HG02973 (cell line): ENCODE data around the gene PANX1.
"Not testable (repeated sequence)": the region's sequence is repeated elsewhere in the genome, so short reads cannot be mapped to it uniquely, and the experiment has no call there.

Experiments used
- ATAC-seq: cut with Tn5 transposase; IDR thresholded peaks from one replicate; pipeline ENCODE4 v1.9.1; 2021; ENCODE audit warnings: moderate library complexity; ENCODE audit not compliant: unreplicated experiment

The PANX1 gene

DNA sequence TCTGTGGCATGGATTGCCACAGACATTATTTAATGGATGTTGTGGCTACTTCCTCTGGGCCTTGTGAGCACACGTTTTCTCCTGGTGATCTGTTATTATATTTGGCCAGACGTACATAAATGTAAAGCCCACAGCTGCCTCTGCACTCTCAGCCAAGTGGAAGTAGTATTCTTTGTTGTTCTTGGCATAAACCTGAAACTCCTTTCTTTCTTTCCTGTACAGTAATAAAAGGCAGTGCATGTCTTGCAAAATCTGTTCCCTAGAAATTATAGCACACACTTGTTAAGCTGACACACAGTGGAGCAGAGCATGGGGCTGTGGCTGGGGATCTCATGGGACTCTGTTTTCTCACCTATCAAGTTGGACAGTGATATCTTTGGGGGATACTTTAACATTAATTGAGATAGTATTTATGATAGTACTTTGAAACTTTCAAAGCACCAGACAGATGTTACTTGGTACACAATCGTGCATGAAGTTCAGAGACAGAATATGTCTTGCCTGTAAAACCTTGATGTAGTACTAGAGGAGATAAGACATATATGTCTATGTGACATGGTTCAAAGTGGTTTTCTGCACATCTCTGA, 20.9 kb downstream of the PANX1 start:
- ATAC-seq = no peak

DNA sequence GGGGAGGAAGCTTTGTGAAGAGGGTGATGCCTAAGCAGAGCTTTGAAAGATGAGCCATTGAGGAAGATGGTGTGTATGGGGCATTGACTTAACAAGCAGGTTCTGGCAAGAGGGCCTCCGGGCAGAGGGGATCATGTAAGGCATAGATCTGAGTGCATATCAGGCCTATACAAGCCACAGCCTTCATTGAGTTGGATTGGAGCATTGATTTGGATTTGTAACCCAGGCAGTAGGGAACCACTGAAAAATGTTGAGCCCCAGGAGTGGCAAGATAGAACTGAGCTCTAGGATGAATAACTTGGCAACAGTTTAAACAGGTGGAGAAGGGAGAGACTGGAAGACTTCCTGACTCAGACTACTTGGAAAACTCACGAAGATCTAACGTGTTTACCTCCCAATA, 21.4 kb downstream of the PANX1 start:
- ATAC-seq = no peak

DNA sequence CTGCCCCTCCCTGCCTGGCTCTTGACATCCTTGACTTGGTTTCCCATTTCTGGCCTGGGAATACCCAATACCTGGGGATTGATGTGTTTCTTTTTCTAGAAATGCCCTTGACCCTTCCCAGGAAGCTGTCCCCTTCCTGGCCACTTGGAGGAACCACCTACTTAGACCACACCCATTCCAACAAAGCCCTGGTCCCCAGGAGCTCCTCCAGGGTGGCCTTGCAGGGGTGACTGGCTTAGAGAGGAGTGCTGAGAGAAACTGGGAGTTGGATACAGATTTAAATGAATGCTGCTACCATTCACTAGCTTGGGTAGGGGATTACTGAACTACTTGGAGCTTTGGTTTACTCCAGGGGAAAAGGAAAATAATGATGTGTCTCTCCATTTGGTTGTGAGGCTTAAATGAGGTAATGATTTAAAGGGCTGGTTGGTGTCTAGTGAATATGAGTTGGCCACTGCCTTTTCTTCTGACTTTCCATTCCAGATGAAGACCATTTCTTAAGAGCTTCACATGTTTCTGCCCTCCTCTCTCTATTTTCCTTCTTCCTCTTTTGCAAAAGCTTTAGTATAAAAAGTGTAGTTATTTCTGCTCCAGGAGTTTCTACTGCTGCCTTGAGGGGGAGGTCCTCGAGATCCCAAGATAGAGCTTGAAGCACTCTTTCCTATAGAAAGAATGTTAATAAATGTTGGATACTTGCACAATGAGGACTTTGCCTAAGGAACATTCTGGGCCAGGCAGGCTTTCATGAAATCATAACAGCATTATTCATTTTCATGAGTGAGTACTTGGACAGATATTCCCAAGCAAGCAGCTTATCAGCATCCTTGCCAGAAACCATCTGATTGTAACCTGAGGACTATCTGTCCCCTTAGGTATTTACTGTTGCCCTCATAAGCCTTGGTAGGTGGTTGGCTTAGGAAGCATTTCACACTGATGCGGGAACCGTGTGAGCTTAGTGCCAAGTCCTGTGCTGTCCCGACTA, 22.4 kb downstream of the PANX1 start:
- no peak for ATAC-seq

DNA sequence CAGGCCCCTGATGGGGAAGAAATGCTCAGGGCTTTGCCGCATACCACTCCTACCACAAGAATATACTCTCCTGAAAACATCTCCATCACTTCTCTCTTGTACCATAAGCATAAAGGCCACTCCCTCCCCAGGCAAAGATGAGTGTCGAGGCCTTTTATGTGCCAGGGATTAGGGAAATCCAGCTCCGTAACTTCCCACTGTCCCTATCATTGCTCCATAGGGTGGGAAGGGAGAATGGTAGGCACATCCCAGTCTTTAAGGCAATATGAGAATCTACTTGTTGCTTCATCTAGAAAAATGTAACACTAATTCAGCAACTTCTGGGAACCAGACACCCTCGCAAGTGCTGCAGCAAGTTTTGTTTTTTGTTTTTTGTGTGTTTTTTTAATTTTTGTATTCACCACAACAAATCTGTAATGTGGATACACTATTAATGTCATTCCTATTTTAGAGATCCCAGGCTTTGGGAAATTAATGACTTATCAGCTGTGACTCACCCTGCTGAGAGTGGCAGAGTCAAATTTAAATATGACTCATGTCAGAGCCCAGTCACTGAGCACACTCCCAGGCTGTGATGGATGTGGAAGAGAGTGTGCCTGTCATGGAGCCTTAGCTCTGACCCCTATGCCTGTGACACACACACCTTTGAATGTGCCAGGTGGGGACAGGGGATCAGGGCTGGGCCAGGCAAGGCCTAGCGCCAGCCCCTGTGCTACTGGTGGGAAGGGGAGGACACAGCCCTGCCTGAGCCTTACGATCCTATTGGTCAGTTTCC, 23.4 kb downstream of the PANX1 start:
- no peak for ATAC-seq

DNA sequence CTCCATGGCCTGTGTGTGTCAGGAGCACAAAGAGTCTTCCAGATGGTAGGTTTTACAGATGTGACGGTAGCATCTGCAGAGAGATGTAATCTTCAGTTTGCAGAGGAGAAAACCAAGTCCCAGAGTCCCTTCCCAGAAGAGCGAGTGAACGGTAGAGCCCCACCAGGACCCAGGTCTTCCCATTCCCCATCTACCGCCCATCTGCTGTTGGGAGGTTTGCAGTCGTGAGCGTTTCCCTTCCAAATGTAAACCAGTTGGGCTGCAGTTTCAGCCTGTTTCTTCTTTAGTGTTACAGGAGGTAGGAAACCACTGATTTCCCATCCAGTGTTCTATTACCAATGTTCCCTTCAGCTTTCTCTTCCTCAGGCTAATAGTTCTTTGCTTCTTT, 24.0 kb downstream of the PANX1 start:
- ATAC-seq = no peak

DNA sequence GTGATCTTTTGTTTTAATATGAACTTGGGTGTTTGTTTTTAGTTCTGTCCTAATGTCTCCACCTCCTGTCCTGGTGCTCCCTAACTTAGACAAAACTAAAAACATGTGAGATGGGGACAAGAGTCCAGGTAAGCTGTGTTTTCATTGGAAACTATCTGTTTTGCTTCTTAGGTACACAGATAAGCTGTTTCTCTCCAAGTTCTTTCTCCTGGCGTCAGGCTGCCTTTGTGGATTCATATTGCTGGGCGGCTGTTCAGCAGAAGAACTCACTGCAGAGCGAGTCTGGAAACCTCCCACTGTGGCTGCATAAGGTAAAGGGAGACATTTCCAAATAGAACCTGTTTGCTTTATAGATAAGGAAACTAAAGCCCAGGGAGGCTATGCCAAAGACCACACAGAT, 24.7 kb downstream of the PANX1 start:
- no peak for ATAC-seq

DNA sequence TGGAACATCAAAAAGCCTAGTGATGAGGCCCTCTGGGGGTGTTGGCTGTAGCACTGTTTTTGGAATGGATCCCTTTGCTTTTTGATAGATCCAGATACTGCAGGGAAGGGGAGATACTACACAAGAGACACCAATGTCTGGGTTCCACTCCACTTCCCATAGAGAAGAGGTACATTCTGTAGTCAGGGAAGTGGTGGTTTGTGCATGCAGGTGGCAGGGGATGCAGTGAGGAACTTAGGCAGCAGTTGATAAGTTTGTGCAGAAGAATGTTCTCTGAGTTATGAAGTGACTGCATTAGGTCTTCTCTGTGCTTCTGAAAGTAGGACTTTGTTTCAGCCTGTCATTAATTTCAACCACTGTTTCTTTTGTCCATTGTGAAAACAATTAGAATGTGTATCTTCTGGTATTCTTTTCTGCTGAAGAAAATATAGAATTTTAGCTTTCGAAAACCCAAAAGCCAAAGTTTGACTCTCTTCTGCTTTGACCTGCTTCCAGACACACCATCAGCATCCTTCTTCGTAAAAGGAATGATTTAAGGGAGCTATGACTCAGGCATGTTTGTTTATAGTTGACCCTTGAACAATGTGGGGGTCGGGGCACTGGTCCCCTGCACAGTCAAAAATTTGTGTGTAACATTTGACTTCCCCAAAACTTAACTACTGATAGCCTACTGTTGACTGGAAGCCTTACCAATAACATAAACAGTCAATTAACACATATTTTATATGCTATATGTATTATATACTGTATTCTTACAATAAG, 25.6 kb downstream of the PANX1 start:
- no peak for ATAC-seq

DNA sequence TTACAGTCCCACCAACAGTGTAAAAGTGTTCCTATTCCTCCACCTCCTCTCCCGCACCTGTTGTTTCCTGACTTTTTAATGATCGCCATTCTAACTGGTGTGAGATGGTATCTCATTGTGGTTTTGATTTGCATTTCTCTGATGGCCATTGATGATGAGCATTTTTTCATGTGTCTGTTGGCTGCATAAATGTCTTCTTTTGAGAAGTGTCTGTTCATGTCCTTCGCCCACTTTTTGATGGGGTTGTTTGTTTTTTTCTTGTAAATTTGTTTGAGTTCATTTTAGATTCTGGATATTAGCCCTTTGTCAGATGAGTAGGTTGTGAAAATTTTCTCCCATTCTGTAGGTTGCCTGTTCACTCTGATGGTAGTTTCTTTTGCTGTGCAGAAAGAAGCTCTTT, 28.7 kb downstream of the PANX1 start:
- ATAC-seq = not testable (repeated sequence)

DNA sequence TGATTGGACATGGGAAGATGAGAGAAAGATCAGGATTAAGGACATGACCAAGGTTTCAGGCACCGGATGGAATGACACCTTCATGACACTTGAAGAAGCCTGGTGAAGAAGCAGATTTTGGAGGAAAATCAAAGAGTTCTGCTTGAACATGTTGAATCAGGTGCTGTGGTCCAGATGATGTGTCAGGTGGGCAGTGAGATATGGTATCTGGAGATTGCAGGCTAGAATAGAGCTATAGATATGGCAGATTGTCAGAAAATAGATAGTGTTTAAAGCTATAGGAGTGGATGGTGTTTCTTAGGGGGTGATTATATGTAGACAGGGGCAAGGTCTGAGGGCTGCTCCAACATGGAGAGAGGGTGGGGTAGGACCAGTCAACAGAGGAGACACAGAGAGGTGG, 40.2 kb downstream of the PANX1 start:
- no peak for ATAC-seq

DNA sequence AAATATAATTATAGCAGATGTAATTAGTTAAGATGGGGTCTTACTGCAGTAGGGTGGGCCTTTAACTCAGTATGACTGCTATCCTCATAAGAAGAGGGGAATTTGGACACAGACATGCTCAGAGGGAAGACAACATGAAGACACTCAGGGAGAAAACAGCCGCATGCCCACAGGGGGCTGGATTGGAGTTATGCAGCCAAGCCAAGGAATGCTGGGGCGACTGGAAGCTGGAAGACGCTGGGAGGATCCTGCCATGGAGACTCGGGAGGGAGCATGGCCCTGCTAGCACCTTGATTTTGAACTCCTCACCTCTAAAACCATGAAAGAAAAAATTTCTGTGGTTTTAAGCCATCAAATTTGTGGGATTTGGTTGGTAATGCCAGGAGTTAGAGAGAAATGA, 40.9 kb downstream of the PANX1 start:
- no peak for ATAC-seq

DNA sequence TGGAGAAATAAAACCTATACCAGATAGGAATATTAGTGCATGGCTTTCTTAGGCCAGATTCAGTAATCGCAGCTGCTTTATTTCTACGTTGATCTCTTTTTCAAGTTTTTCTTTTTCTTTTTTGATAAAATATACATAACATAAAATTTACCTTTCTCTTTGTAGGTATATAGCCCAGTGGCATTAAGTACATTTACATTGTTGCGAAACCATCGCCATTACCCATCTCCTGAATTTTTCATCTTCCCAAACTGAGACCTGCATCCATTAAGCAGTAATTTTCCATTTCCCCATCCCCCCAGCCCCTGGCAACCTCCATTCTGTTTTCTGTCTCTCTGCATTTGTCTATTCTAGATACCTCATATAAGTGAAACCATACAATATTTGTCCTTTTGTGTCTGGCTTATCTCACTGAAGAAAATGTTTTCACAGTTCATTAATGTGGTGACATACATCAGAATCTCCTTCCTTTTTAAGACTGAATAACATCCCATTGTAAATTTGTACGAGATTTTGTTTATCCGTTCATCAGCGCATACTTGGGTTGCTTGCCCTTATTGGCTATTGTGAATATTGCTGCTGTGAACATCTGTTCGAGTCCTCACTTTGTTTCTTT, 41.4 kb downstream of the PANX1 start:
- ATAC-seq = no peak

DNA sequence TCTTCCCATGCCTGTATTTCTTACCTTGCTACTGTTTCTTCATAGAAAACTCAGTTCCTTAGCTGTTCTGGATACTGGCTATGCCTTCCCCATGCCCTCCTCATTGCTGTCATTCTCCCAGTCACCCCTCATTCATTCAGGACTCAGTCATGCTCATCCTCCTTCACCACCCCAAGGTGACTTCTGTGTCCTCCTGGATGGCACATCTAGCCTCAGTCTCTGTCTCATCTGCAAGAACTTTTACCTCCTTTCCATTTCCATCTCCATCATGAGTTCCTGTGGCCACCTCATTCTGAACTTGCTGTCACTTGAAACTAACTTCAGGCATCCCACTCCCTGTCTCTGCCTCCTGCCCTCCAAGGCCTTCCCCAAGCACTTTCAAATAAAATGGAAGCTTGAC, 42.3 kb downstream of the PANX1 start:
- ATAC-seq = no peak

DNA sequence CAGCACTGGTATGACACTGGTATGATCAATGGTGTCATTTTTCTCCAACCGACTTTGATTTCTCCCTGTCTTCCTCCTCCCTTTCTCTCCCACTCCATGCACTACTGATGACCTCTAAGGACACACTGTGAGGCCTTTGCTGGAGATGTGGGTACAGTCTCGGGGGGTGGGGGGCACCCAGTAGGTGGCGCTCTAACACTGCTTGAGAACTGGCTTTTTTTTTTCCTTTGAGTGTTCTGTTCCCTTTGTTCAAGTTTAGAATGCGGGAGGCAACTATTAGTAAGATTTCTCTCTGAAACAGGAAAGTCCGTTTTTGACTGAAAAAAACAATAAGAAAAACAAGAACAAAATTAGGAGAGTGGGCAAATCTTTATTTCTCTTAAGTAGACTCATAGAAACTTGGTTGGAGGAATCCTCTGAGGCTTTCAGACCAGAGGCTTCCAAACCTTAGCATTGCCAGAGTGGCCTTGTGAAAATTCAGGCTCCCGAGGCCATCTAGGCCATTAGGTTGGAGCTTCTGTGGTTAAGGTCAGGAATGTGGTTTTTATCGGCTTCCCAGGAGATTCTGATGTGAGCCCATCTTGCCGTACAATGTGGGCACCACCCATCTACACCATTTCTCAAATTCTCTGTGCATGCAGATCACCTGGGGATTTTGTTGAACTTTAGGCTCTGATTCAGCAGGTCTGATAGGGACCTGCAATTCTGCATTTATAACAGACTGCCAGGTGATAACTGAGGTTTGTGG, 43.2 kb downstream of the PANX1 start:
- no peak for ATAC-seq

DNA sequence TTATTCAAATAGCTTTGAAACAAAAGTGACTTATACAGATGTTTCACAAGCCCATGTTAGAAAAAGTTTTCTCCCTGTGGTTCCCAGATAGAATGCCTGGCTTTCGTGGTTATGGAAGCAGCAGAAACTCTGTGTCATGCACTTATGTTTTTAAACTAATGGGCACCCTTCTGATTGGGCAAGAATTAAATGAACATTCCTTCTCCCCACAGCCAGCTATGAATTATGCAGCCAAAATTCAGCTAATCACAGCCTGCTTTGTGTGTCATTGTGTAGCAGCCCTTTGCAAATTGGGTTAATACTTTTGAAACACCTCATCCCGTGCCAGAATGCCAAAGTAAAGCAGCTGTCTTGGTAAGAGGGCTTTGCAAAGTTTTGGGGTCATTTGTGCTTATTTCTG, 46.9 kb downstream of the PANX1 start:
- ATAC-seq = no peak

DNA sequence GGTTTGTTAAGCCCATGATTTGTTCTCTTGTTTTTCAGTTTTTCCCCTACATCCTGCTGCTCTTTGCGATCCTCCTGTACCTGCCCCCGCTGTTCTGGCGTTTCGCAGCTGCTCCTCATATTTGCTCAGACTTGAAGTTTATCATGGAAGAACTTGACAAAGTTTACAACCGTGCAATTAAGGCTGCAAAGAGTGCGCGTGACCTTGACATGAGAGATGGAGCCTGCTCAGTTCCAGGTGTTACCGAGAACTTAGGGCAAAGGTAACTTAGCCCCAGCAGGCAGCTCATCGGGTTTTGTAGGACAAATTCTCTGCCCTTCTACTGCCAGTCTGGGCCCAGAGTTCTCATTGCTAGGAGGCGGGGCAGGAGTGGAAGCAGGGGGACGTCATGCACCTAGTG, 49.7 kb downstream of the PANX1 start:
- ATAC-seq = no peak

DNA sequence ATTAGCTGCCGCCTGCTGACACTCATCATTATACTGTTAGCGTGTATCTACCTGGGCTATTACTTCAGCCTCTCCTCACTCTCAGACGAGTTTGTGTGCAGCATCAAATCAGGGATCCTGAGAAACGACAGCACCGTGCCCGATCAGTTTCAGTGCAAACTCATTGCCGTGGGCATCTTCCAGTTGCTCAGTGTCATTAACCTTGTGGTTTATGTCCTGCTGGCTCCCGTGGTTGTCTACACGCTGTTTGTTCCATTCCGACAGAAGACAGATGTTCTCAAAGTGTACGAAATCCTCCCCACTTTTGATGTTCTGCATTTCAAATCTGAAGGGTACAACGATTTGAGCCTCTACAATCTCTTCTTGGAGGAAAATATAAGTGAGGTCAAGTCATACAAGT, 51.1 kb downstream of the PANX1 start:
- no peak for ATAC-seq

DNA sequence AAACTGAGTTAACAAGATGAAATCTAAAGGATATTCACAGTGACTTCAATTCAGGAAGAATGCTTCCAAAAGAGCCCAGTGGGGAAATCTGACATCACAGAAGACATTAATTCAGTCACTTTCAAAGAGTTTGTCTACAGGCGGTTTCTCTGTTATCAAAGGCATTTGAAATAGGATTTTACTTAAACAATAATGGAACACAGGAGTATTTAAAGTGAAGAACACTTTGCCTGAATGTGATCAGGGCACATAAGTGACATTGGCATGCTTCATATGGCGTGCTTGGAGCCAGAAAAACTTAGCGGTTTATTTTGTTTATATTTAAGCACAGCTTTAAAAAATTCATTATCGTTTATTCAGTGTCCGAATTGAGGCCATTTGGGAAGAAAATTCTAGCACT, 52.9 kb downstream of the PANX1 start:
- no peak for ATAC-seq

DNA sequence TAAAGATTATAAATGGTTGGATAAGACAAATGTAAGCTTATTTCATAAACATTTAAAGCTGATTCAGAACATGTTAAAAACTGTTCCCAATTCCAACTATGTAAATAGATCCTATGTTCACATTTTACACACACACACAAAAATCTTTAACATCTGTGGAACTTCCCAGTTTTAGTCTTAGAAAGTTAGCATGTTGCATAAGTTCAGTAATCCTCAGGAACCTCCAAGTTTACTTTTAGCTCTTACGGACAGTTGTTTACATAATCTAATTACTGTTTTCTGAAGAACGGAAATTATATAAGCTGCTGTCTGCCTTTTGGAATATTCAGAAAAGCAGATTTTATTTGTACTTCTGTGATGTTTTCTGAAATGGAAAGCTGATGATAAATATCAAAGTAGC, 53.3 kb downstream of the PANX1 start:
- no peak for ATAC-seq

DNA sequence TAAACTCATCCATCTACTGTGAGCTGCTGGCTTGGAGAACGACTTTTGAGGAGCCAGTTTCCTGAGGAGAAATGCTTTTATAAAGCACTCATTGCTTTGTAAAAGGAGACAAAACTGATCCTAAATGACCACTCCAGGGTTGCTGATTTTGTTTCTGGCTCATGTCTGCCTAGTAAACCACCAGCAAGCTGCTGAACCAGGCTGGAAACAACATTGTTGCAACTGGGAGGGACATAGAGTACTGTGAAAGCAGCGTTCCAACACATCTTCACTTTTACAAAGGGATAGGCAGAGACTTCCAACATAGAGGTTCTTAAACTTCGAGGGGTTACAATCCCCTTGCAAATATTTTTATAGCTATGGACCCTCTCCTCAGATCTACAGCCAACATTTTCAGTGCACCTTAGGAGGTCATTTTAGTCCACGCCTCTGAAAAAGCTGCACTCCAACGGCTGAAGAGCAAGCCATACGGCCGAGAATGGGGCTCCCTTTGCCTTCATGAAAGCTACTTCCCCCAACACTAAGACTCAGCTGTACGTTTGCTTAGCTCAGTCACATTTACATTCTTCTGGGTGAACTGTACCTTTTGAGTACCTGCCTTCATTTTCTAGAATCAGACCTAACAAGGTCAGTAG, 54.7 kb downstream of the PANX1 start:
- ATAC-seq = no peak

DNA sequence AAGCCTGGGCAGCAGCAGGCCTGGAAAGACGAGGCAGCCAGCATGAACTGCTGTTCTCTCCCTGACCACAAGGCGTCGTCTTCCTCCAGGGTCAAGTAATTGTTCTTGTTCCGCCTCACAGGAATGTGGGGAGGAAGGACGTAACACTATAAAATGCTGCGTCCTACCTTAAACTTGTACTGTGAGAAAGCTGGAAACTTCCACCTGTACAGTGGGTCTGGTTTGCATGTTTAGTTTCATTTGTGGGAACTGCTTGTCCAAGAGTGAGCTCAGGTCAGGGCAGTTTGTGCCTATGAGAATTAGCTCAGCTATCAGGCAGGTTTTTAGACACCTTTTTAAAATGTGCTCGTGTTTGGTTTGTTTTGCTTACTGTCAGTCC, 55.2 kb downstream of the PANX1 start:
- ATAC-seq = no peak
